Endothelial cell of umbilical vein (primary cell): ENCODE measurements around the gene TRIM40. TPM values are rescaled to one million over a fixed set of nuclear protein-coding genes. Genes with fewer than 3 reads are reported as not detected.

ENCODE experiments used
- BruUV-seq: library from RNA; stranded (reverse); fragments of 400-500 nt; replicated peaks from 2 replicates; lab custom pipeline; 2021; lab: Mats Ljungman, UMichigan
- CTCF ChIA-PET: fragments of 300-600, 350-600 bp; sonication (Branson Sonifier 250); formaldehyde crosslinking; loops from one replicate; lab custom pipeline; 2021; ENCODE audit warnings: antibody characterized with exemption, inconsistent platforms; lab: Charles Lee
- POLR2A ChIA-PET: fragments of 300-600, 350-600 bp; sonication (Branson Sonifier 250); formaldehyde crosslinking; loops from one replicate; lab custom pipeline; 2021; ENCODE audit warnings: antibody characterized with exemption, inconsistent platforms; lab: Charles Lee
- DNase-seq: peaks from one replicate; pipeline ENCODE4 v3.0.0-alpha.2; 2011; ENCODE audit warnings: low read depth, low spot score
- FAIRE-seq: peaks from 2 replicates; lab custom pipeline; 2011; peaks lifted over from hg19 to GRCh38; lab: Jason Lieb, UNC
- H2AFZ ChIP-seq: 2 replicates; pipeline ENCODE4 v1.6.0; 2012; ENCODE audit warnings: low read depth, low read length, control low read depth, inconsistent platforms
- H3K27ac ChIP-seq: 2 replicates; pipeline ENCODE4 v1.5.1; 2011; ENCODE audit warnings: low read depth, mild to moderate bottlenecking, control low read depth, low read length, moderate library complexity; ENCODE audit not compliant: insufficient read depth
- H3K27me3 ChIP-seq, 2 experiments: 2 replicates each; pipeline versions ENCODE4 v1.6.0 to v1.6.1; 2011; ENCODE audit warnings: low read length in 2 of 2, mixed read lengths in 1 of 2; ENCODE audit not compliant: control insufficient read depth in 2 of 2, insufficient read depth in 2 of 2
- H3K36me3 ChIP-seq, 2 experiments: 2 replicates in 1 of 2; 3 replicates in 1 of 2; pipeline ENCODE4 v1.5.1; 2011; ENCODE audit warnings: low read length in 2 of 2, mild to moderate bottlenecking in 1 of 2, moderate library complexity in 1 of 2; ENCODE audit not compliant: control insufficient read depth in 2 of 2, insufficient read depth in 2 of 2; ENCODE audit errors: extremely low read depth in 1 of 2
- H3K4me1 ChIP-seq: 3 replicates; pipeline ENCODE4 v1.5.1; 2011; ENCODE audit warnings: mild to moderate bottlenecking, low read length; ENCODE audit not compliant: control insufficient read depth, insufficient read depth; ENCODE audit errors: extremely low read depth
- H3K4me2 ChIP-seq: 2 replicates; pipeline ENCODE4 v1.6.1; 2011; ENCODE audit warnings: low read length, control low read depth, mixed read lengths; ENCODE audit not compliant: insufficient read depth
- H3K4me3 ChIP-seq, 3 experiments: fragments of 200-600 bp in 1 of 3; sonication (generic), shearing (Covaris generic) in 1 of 3; replicated peaks in 1 of 3; 2 replicates each; pipeline ENCODE4 v1.5.1; 2011 to 2016; ENCODE audit warnings: control low read depth in 3 of 3, low read length in 3 of 3, mild to moderate bottlenecking in 2 of 3, inconsistent platforms in 1 of 3, low read depth in 1 of 3, moderate library complexity in 1 of 3; ENCODE audit not compliant: insufficient read depth in 1 of 3
- H3K79me2 ChIP-seq: 2 replicates; pipeline ENCODE4 v1.6.0; 2012; ENCODE audit warnings: low read length, inconsistent platforms; ENCODE audit not compliant: control insufficient read depth, insufficient read depth
- H3K9ac ChIP-seq: replicated peaks from 2 replicates; pipeline ENCODE3; 2011; ENCODE audit warnings: low read length, control low read depth; ENCODE audit not compliant: insufficient read depth; ENCODE audit errors: extremely low read depth
- H3K9me1 ChIP-seq: replicated peaks from 3 replicates; pipeline ENCODE4 v1.6.0; 2011; ENCODE audit warnings: mild to moderate bottlenecking, low read length; ENCODE audit not compliant: control insufficient read depth, insufficient read depth; ENCODE audit errors: extremely low read depth
- H3K9me3 ChIP-seq: replicated peaks from 2 replicates; pipeline ENCODE4 v1.5.1; 2012; ENCODE audit warnings: low read length, inconsistent platforms; ENCODE audit not compliant: control insufficient read depth, insufficient read depth
- H4K20me1 ChIP-seq: replicated peaks from 2 replicates; pipeline ENCODE3; 2011; ENCODE audit warnings: mild to moderate bottlenecking, low read length; ENCODE audit not compliant: control insufficient read depth, insufficient read depth; ENCODE audit errors: extremely low read depth
- EZH2 ChIP-seq: IDR thresholded peaks from 2 replicates; pipeline ENCODE4 v1.6.1; 2012; ENCODE audit warnings: borderline replicate concordance, low read depth, mild to moderate bottlenecking, moderate library complexity, low read length, inconsistent platforms; ENCODE audit not compliant: severe bottlenecking
- FOS ChIP-seq: IDR thresholded peaks from 2 replicates; pipeline ENCODE4 v1.6.1; 2011; ENCODE audit warnings: mild to moderate bottlenecking, low read length, moderate library complexity, borderline replicate concordance; ENCODE audit not compliant: insufficient read depth
- GATA2 ChIP-seq: IDR thresholded peaks from 2 replicates; pipeline ENCODE4 v1.7.0; 2011; ENCODE audit warnings: low read depth, mild to moderate bottlenecking, moderate library complexity, mixed read lengths, low read length; ENCODE audit not compliant: insufficient read length, insufficient read depth
- JUN ChIP-seq: IDR thresholded peaks from 2 replicates; pipeline ENCODE4 v1.6.1; 2011; ENCODE audit warnings: borderline replicate concordance, low read depth; ENCODE audit not compliant: insufficient read length, insufficient read depth
- MYC ChIP-seq: IDR thresholded peaks from one replicate; pipeline ENCODE4 v1.6.1; 2011; ENCODE audit warnings: mild to moderate bottlenecking, low read depth, low read length
- POLR2A ChIP-seq: IDR thresholded peaks from 2 replicates; pipeline ENCODE4 v1.6.1; 2012; ENCODE audit warnings: low read depth, mild to moderate bottlenecking, control low read depth, low read length
- POLR2AphosphoS5 ChIP-seq: IDR thresholded peaks from 2 replicates; pipeline ENCODE4 v1.6.1; 2012; ENCODE audit warnings: low read depth, mild to moderate bottlenecking, control low read depth, low read length, moderate library complexity; ENCODE audit not compliant: insufficient read depth
- dilution Hi-C: fragments of 300-500 bp; cut with MboI; formaldehyde crosslinking; loops from one replicate; pipeline ENCODE4 v1.15.0; 2019; ENCODE audit warnings: low sequenced_read_pairs; ENCODE audit not compliant: extremely low pct_ligation_motif_present
- intact Hi-C: fragments of 100-400 bp; cut with micrococcal nuclease; formaldehyde crosslinking; loops from one replicate; pipeline ENCODE4 v1.10.0; 2022
- polyA plus RNA-seq, 4 experiments: library from polyadenylated mRNA; depleted of rRNA in 3 of 4; stranded (reverse) in 3 of 4; unstranded in 1 of 4; fragments of >200 nt; gene quantifications; 2 replicates each; pipeline versions ENCODE4 v1.2.1 to v1.2.3, GENCODE V29; 2011 to 2012; ENCODE audit warnings: missing spikeins in 1 of 4
- total RNA-seq: library from RNA; stranded (reverse); gene quantifications from 2 replicates; pipeline ENCODE4 v1.2.3, GENCODE V29; 2021
- TF ChIP-seq, protein P1 (sequence below): IDR thresholded peaks from 2 replicates; pipeline ENCODE4 v1.6.1; 2011; ENCODE audit not compliant: insufficient read depth, insufficient read length
- TF ChIP-seq, protein P2 (sequence below), 2 donors: IDR thresholded peaks; 1 replicate in 1 of 2; 2 replicates in 1 of 2; pipeline ENCODE4 v1.5.1; 2011; ENCODE audit warnings: low read length in 2 of 2, mild to moderate bottlenecking in 2 of 2, moderate library complexity in 2 of 2, control low read depth in 1 of 2, inconsistent platforms in 1 of 2, low read depth in 1 of 2; ENCODE audit not compliant: insufficient read depth in 1 of 2; ENCODE audit errors: extremely low read depth in 1 of 2

The TRIM40 gene
- total and polyA plus RNA-seq, 2 donors (not counting 3 experiments of a cell fraction or from before 2014, with no cell fraction given) = not detected

DNA sequence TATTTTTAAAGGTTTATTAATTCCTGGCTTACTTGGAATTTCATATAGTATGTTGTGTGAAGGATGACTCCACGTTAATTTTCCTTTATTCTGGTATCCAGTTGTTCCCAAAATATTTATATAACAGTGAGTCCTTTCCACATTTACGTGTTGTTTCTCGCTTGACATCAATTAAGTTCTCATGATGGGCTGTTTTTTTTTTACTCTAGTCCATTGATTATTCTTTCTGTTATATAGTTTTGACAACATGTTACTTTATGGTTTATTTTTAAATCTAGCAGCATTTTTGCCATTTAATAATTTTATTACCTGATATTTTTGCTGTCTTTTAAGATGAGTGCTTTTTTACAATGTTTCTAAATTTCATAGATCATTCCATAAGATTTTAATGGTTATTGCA, 6.7 kb downstream of the TRIM40 start:
- Histone ChIP-seq H3K9ac (no peak overlapping the region), H3K27ac (no peak overlapping the region), H3K9me3 (no peaks in the 10 kb centered on the region), H3K4me3 (no peak overlapping the region), H3K4me2 (no peak overlapping the region), H2AFZ (no peak overlapping the region), H3K9me1 (no peaks in the 10 kb centered on the region), H3K79me2 (no peaks in the 10 kb centered on the region), H3K4me1 (no peaks in the 10 kb centered on the region), H3K36me3 (no peaks in the 10 kb centered on the region), H4K20me1 (no peaks in the 10 kb centered on the region), H3K27me3 (peaks cover 21 to 42% of the 10 kb centered on the region in 2 experiments)
- ChIA-PET CTCF (interaction anchor here (0.9 to 2.9 kb wide), 3 partner anchors 10 to 40 kb away, joined by 4 to 11 read pairs (median 7); no protein-coding TSS in a partner anchor), POLR2A (no interaction called here)
- BruUV-seq = no TSS peak
- TF ChIP-seq, protein P1, sequence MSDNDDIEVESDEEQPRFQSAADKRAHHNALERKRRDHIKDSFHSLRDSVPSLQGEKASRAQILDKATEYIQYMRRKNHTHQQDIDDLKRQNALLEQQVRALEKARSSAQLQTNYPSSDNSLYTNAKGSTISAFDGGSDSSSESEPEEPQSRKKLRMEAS = no peak
- no peak for TF ChIP-seq MYC
- TF ChIP-seq, protein P2, sequence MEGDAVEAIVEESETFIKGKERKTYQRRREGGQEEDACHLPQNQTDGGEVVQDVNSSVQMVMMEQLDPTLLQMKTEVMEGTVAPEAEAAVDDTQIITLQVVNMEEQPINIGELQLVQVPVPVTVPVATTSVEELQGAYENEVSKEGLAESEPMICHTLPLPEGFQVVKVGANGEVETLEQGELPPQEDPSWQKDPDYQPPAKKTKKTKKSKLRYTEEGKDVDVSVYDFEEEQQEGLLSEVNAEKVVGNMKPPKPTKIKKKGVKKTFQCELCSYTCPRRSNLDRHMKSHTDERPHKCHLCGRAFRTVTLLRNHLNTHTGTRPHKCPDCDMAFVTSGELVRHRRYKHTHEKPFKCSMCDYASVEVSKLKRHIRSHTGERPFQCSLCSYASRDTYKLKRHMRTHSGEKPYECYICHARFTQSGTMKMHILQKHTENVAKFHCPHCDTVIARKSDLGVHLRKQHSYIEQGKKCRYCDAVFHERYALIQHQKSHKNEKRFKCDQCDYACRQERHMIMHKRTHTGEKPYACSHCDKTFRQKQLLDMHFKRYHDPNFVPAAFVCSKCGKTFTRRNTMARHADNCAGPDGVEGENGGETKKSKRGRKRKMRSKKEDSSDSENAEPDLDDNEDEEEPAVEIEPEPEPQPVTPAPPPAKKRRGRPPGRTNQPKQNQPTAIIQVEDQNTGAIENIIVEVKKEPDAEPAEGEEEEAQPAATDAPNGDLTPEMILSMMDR (IDR thresholded peaks at IDR 0.05; ENCODE audit: extremely low read depth in 1 of 2, insufficient read depth in 1 of 2, low read depth in 1 of 2, low read length in 2 of 2) = no peak
- TF ChIP-seq GATA2 = no peak
- no peak for TF ChIP-seq EZH2
- TF ChIP-seq POLR2AphosphoS5 = no peak
- TF ChIP-seq JUN = no peak
- no peak for TF ChIP-seq FOS
- no peak for TF ChIP-seq POLR2A
- intact Hi-C loops (no loop called here), dilution Hi-C loops (no loop called here)
- DNase-seq = no peak
- no peak for FAIRE-seq
